Coronary artery (tissue), 2 donors: Measurements from ENCODE around the gene AGBL1.
A peak's percentile ranks its signal among the peaks of the same experiment; 100 is the strongest.

ENCODE experiments used
- DNase-seq: peaks from one replicate; pipeline ENCODE4 v3.0.0-alpha.2; 2017; ENCODE audit warnings: low spot score
- H3K27ac ChIP-seq, 2 donors: fragments of 200-600 bp; sonication (generic); one replicate each; pipeline ENCODE4 v1.5.1; 2016 to 2019
- H3K4me3 ChIP-seq: fragments of 200-600 bp; sonication (generic); 2 replicates; pipeline ENCODE4 v1.5.1; 2016; ENCODE audit warnings: mild to moderate bottlenecking, moderate library complexity
- CTCF ChIP-seq: fragments of 200-600 bp; sonication (generic); IDR thresholded peaks from one replicate; pipeline ENCODE4 v1.5.1; 2019; ENCODE audit warnings: antibody characterized with exemption

The AGBL1 gene

GRCh38 chr15:86312486-86312885 is 232.8 kb downstream of the AGBL1 start:
- no peak overlapping the region for H3K27ac ChIP-seq
- DNase-seq: no peak
- H3K4me3 ChIP-seq: no peak overlapping the region
- no peak for TF ChIP-seq CTCF

- Histone ChIP-seq H3K27ac (peak overlapping the region in 1 of 2 donors; percentile 32), H3K4me3 (no peak overlapping the region)
- TF ChIP-seq CTCF: no peak
- DNase-seq: no peak
These were observed 236.5 kb downstream of the AGBL1 start for GRCh38 chr15:86316216-86316615.

- no peak overlapping the region for H3K4me3 ChIP-seq
- peak overlapping the region in 1 of 2 donors; percentile 32 for H3K27ac ChIP-seq
- no peak for TF ChIP-seq CTCF
- DNase-seq: no peak
These were observed 237.2 kb downstream of the AGBL1 start for GRCh38 chr15:86316726-86317383.

GRCh38 chr15:86317384-86317740 is 237.7 kb downstream of the AGBL1 start:
- H3K4me3 ChIP-seq: no peak overlapping the region
- no peak overlapping the region for H3K27ac ChIP-seq
- no peak for TF ChIP-seq CTCF
- DNase-seq: no peak

GRCh38 chr15:86322629-86323028 is 243.0 kb downstream of the AGBL1 start:
- TF ChIP-seq CTCF: no peak
- DNase-seq: no peak
- H3K4me3 ChIP-seq: no peak overlapping the region
- H3K27ac ChIP-seq: no peak overlapping the region

- no peak for DNase-seq
- Histone ChIP-seq H3K4me3 (no peak overlapping the region), H3K27ac (no peak overlapping the region)
- no peak for TF ChIP-seq CTCF
These were observed 247.7 kb downstream of the AGBL1 start for GRCh38 chr15:86327230-86327865.

- Histone ChIP-seq H3K27ac (no peak overlapping the region), H3K4me3 (no peak overlapping the region)
- no peak for DNase-seq
- no peak for TF ChIP-seq CTCF
These were observed 249.0 kb downstream of the AGBL1 start for GRCh38 chr15:86328658-86329057.
